Endothelial cell of umbilical vein (primary cell): Measurements from ENCODE around the gene BID.

Experiments used
- EZH2 ChIP-seq: IDR thresholded peaks from 2 replicates; pipeline ENCODE4 v1.6.1; 2012; ENCODE audit warnings: borderline replicate concordance, low read depth, mild to moderate bottlenecking, moderate library complexity, low read length, inconsistent platforms; ENCODE audit not compliant: severe bottlenecking
- GATA2 ChIP-seq: IDR thresholded peaks from 2 replicates; pipeline ENCODE4 v1.7.0; 2011; ENCODE audit warnings: low read depth, mild to moderate bottlenecking, moderate library complexity, mixed read lengths, low read length; ENCODE audit not compliant: insufficient read length, insufficient read depth
- MYC ChIP-seq: IDR thresholded peaks from one replicate; pipeline ENCODE4 v1.6.1; 2011; ENCODE audit warnings: mild to moderate bottlenecking, low read depth, low read length
- POLR2A ChIP-seq: IDR thresholded peaks from 2 replicates; pipeline ENCODE4 v1.6.1; 2012; ENCODE audit warnings: low read depth, mild to moderate bottlenecking, control low read depth, low read length
- POLR2AphosphoS5 ChIP-seq: IDR thresholded peaks from 2 replicates; pipeline ENCODE4 v1.6.1; 2012; ENCODE audit warnings: low read depth, mild to moderate bottlenecking, control low read depth, low read length, moderate library complexity; ENCODE audit not compliant: insufficient read depth
- TF ChIP-seq, protein P1 (sequence below), 2 donors: IDR thresholded peaks; 1 replicate in 1 of 2; 2 replicates in 1 of 2; pipeline ENCODE4 v1.5.1; 2011; ENCODE audit warnings: low read length in 2 of 2, mild to moderate bottlenecking in 2 of 2, moderate library complexity in 2 of 2, control low read depth in 1 of 2, inconsistent platforms in 1 of 2, low read depth in 1 of 2; ENCODE audit not compliant: insufficient read depth in 1 of 2; ENCODE audit errors: extremely low read depth in 1 of 2

DNA sequence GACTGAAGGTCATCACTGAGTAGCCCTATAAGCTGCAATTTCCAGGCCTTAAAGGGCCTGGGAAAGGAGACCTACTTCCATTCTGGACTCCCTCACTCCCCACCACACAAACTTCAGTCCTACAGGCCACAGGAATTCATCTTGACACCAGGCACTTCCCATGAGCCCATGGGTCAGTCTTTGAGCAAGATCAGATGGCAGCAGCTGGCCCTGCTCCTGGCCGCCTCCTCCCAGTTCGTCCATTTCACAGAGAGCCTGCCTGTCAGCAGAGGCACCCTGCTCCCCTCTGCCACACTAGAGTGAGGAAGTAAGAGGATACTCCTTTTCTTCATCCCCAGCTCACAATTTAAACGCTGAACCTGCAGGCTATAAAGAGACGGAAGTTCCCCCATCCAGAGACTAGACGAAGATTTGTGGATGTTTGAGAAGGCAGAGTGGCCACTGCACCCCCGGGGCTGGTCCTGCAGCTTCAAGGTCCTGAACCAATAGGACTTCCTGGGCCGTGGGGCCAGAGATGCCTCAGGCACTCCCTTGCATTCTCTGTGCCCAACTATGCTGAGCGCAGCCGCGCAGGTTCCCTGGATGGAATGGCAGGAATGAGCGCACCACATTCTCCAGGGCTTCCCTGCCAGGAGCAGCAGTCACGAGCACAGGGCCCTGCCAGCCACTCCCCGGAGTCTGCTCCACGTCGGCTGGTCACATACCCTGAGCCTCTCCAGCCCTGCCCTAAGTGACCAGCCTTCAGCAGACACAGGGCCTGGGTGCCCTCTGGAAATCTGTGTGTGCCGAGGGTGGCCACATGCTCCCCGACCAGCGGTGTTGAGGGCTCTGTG is 33.5 kb upstream of the BID start:
- TF ChIP-seq EZH2: no peak
- TF ChIP-seq, protein P1, sequence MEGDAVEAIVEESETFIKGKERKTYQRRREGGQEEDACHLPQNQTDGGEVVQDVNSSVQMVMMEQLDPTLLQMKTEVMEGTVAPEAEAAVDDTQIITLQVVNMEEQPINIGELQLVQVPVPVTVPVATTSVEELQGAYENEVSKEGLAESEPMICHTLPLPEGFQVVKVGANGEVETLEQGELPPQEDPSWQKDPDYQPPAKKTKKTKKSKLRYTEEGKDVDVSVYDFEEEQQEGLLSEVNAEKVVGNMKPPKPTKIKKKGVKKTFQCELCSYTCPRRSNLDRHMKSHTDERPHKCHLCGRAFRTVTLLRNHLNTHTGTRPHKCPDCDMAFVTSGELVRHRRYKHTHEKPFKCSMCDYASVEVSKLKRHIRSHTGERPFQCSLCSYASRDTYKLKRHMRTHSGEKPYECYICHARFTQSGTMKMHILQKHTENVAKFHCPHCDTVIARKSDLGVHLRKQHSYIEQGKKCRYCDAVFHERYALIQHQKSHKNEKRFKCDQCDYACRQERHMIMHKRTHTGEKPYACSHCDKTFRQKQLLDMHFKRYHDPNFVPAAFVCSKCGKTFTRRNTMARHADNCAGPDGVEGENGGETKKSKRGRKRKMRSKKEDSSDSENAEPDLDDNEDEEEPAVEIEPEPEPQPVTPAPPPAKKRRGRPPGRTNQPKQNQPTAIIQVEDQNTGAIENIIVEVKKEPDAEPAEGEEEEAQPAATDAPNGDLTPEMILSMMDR (IDR thresholded peaks at IDR 0.05; ENCODE audit: extremely low read depth in 1 of 2, insufficient read depth in 1 of 2, low read depth in 1 of 2, low read length in 2 of 2): no peak
- no peak for TF ChIP-seq POLR2A
- no peak for TF ChIP-seq GATA2
- no peak for TF ChIP-seq POLR2AphosphoS5
- no peak for TF ChIP-seq MYC
